Pancreas (tissue), 10 donors: ENCODE results near the gene PTPRJ. TPM values are rescaled to one million over a fixed set of nuclear protein-coding genes. Genes with fewer than 3 reads are reported as not detected.
A peak's percentile ranks its signal among the peaks of the same experiment; 100 is the strongest.

Source experiments
- ATAC-seq, 4 donors: fragments of 200-7000 bp; cut with Tn5 transposase; one replicate each; pipeline versions ENCODE4 v1.8.0 to v1.9.1; 2020; ENCODE audit warnings: mild to moderate bottlenecking in 4 of 4, moderate library complexity in 4 of 4
- DNase-seq, 6 donors: peaks; one replicate each; pipeline ENCODE4 v3.0.0-alpha.2; 2020
- FAIRE-seq: peaks from 2 replicates; lab custom pipeline; 2012; peaks lifted over from hg19 to GRCh38; lab: Jason Lieb, UNC
- H3K27ac ChIP-seq, 4 donors: fragments of 200-600 bp; sonication (generic); 1 replicate in 3 of 4; 2 replicates in 1 of 4; pipeline versions ENCODE4 v1.5.0 to v1.8.0; 2020
- H3K27me3 ChIP-seq, 4 donors: fragments of 200-600 bp; one replicate each; pipeline ENCODE4 v1.8.0; 2021
- H3K36me3 ChIP-seq, 3 donors: fragments of 200-600 bp; sonication (generic) in 1 of 3; one replicate each; pipeline versions ENCODE4 v1.5.0 to v1.8.0; 2020 to 2021
- H3K4me1 ChIP-seq, 3 donors: fragments of 200-600 bp; one replicate each; pipeline ENCODE4 v1.8.0; 2021
- H3K4me3 ChIP-seq, 4 donors: fragments of 200-600 bp; sonication (generic) in 2 of 4; one replicate each; pipeline versions ENCODE4 v1.5.0 to v1.8.0; 2020 to 2021
- H3K9me3 ChIP-seq, 4 donors: fragments of 200-600 bp; one replicate each; pipeline ENCODE4 v1.8.0; 2021
- WGBS, 2 donors: extraction: QIAGEN DNeasy Blood & Tissue Kit; methylation state at CpG; one replicate each; pipeline ENCODE4 v1.1.7; 2013; 5-methylcytosine and 5-hydroxymethylcytosine counted together
- intact Hi-C, 3 donors: fragments of 100-400 bp; cut with DNase I; formaldehyde crosslinking; loops; one replicate each; pipeline versions ENCODE4 v1.11.1 to v1.14.2; 2022
- polyA plus RNA-seq, 2 donors: library from polyadenylated mRNA; stranded (reverse); fragments of 200-250 nt; gene quantifications; one replicate each; pipeline ENCODE4 v1.2.3, GENCODE V29; 2013
- total RNA-seq, 6 donors: library from RNA; stranded (reverse); fragmentation: NEBNext Ultra II Directional in 4 of 6; extraction: Animal tissue kit (Norgen Biotek cat#: 25700) in 4 of 6; gene quantifications; one replicate each; pipeline versions ENCODE4 v1.2.1 to v1.2.4, GENCODE V29; 2021 to 2023
- TF ChIP-seq, protein P1 (sequence below), 4 donors: fragments of 200-600 bp; sonication (generic) in 3 of 4; IDR thresholded peaks; one replicate each; pipeline versions ENCODE4 v1.5.0 to v1.8.0; 2021; ENCODE audit warnings: antibody characterized with exemption in 4 of 4
- donor health status: healthy with polysubstance abuse.
- donor health status: DM: no; HTN: no; CAD: no; lungs with moderate emphysema.
- donor health status: DM: no; HTN: no; CAD: no.
- donor health status: control.
- donor health status: control.
- donor health status: Bipolar disorder and iron deficiency.
- donor health status: DM: yes; HTN: yes; CAD: no.
- donor health status: DM: no; HTN: no; CAD: no.
- donor health status: DM: no; HTN: no; CAD: no.
- donor health status: DM: yes; HTN: yes; CAD: no.

The PTPRJ gene
- total and polyA plus RNA-seq, 8 donors: 3.6 to 32.8 (median 11.6) TPM

DNA sequence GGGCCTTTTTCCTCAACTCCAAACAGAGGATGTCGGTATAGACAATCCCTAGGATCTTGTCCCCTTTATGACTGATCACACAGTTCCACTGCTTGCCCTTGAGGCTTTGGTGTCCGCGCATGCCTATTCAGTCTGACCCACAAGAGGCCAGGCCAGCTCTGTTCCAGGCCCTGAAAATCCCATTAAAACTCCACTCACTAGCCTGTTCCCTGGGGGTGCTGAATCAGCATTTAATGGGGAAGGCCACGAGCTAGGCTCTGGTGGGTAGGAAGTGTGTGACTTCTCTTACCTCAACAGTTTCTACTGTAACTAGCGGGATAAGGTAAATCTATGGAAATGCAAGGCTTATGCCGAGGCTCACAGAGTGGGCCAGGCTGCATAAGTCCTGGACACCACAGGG, 117.7 kb downstream of the PTPRJ start:
- ATAC-seq (no peak), DNase-seq (no peak), FAIRE-seq (no peak)
- Histone ChIP-seq H3K27me3 (no peaks in the 10 kb centered on the region), H3K27ac (no peak overlapping the region), H3K36me3 (no peaks in the 10 kb centered on the region), H3K9me3 (no peaks in the 10 kb centered on the region), H3K4me1 (peaks cover 23 to 30% (median 24%) of the 10 kb centered on the region in 3 donors), H3K4me3 (no peak overlapping the region)
- intact Hi-C loops: no loop called here
- 93 to 98% methylated on average over 6 of the region's 6 CpGs for WGBS, 2 donors
- TF ChIP-seq, protein P1, sequence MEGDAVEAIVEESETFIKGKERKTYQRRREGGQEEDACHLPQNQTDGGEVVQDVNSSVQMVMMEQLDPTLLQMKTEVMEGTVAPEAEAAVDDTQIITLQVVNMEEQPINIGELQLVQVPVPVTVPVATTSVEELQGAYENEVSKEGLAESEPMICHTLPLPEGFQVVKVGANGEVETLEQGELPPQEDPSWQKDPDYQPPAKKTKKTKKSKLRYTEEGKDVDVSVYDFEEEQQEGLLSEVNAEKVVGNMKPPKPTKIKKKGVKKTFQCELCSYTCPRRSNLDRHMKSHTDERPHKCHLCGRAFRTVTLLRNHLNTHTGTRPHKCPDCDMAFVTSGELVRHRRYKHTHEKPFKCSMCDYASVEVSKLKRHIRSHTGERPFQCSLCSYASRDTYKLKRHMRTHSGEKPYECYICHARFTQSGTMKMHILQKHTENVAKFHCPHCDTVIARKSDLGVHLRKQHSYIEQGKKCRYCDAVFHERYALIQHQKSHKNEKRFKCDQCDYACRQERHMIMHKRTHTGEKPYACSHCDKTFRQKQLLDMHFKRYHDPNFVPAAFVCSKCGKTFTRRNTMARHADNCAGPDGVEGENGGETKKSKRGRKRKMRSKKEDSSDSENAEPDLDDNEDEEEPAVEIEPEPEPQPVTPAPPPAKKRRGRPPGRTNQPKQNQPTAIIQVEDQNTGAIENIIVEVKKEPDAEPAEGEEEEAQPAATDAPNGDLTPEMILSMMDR (IDR thresholded peaks at IDR 0.05): no peak

GRCh38 chr11:48099916-48100446, 119.6 kb downstream of the PTPRJ start:
- ATAC-seq (no peak), FAIRE-seq (no peak), DNase-seq (no peak)
- H3K36me3 ChIP-seq: no peaks in the 10 kb centered on the region
- H3K4me3 ChIP-seq: no peak overlapping the region
- TF ChIP-seq, protein P1 (IDR thresholded peaks at IDR 0.05): no peak
- peaks cover 9 to 20% (median 18%) of the 10 kb centered on the region in 3 donors for H3K4me1 ChIP-seq
- H3K9me3 ChIP-seq: no peaks in the 10 kb centered on the region
- WGBS, 2 donors: 91% methylated on average over 6 of the region's 6 CpGs
- intact Hi-C loops: no loop called here
- H3K27ac ChIP-seq: no peak overlapping the region
- H3K27me3 ChIP-seq: no peaks in the 10 kb centered on the region

DNA sequence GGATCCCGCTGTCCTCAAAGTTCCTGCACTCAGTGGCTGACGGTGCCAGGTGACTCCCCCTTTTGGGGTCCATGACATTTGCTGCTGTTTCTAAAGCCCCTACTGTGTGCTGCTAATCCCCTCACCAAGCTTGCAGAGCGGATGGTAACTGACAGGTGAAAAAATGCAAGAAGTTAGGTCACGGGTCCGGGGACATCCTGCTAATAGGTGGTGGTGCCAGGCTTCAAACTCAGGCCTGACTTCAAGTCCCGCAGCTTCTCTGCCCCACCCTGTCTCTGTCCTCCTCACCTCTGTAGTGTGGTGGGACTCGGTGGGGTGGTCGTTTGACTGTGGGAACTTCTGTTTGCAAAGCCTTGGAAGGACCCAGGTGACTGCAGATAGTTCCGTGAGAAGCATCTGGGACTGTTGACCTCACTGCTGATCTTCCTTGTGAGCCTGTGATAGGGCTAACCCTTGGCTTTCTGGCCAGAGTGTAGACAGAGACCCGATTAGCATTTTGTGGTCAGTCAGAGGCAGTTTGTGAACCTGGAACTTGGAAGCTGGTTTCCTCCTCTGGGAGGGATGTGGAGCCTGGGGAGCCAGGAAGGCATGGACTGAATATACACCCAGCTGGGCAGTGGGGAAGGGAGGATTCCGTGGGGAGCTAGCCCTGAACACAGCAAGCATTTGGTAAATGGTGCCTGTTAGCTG, 120.8 kb downstream of the PTPRJ start:
- FAIRE-seq: no peak
- TF ChIP-seq, protein P1 (IDR thresholded peaks at IDR 0.05): no peak
- ATAC-seq: peak in 3 of 4 donors; percentile 6 to 11 (median 8)
- Histone ChIP-seq H3K36me3 (no peaks in the 10 kb centered on the region), H3K4me3 (no peak overlapping the region), H3K27me3 (no peaks in the 10 kb centered on the region), H3K4me1 (peaks cover 9 to 20% (median 18%) of the 10 kb centered on the region in 3 donors), H3K27ac (peak overlapping the region in 2 of 4 donors; percentile 55 to 83), H3K9me3 (no peaks in the 10 kb centered on the region)
- 59 to 60% methylated on average over 11 of the region's 11 CpGs for WGBS, 2 donors
- DNase-seq: no peak
- intact Hi-C loops: no loop called here

DNA sequence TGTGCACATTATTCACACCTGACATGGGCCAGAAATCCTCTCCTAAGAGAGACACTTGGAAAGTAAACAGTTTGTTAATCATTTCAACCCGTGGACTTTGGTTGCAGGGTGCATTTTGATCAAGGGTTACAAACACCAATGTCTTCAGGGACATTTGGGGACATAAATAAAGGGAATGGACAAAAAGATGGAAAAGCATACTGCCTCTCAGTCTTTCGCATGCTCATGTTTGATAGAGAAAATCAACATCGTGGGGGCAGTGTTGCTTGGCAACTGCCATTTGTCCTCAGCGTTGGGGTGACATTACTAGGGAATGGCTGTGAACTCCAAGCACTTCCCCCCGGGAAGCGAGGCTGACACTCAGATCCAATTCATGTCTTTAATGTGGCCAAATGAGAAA, 121.6 kb downstream of the PTPRJ start:
- Histone ChIP-seq H3K4me1 (peaks cover 9 to 20% (median 18%) of the 10 kb centered on the region in 3 donors), H3K27me3 (no peaks in the 10 kb centered on the region), H3K4me3 (no peak overlapping the region), H3K9me3 (no peaks in the 10 kb centered on the region), H3K36me3 (no peaks in the 10 kb centered on the region), H3K27ac (peak overlapping the region in 2 of 4 donors; percentile 55 to 83)
- FAIRE-seq (no peak), ATAC-seq (peak in 3 of 4 donors; percentile 30 to 66 (median 53)), DNase-seq (no peak)
- intact Hi-C loops: no loop called here
- 24 to 27% methylated on average over 6 of the region's 6 CpGs for WGBS, 2 donors
- TF ChIP-seq, protein P1 (IDR thresholded peaks at IDR 0.05): no peak
